IMR-90 (cell line): ENCODE measurements around the gene BCL2L11. TPM values are rescaled to one million over a fixed set of nuclear protein-coding genes. Genes with fewer than 3 reads are reported as not detected.

Experiments
- ATAC-seq: fragments of 200-7000 bp; cut with Tn5 transposase; 2 replicates; pipeline ENCODE4 v1.9.1; 2020; ENCODE audit warnings: low read depth, mild to moderate bottlenecking, moderate library complexity
- BruUV-seq: library from RNA; stranded (reverse); fragments of 400-500 nt; replicated peaks from 2 replicates; lab custom pipeline; 2021; lab: Mats Ljungman, UMichigan
- CTCF ChIA-PET: fragments of 300-600 bp; formaldehyde crosslinking; extraction: SDS; loops from one replicate; lab custom pipeline; 2021; ENCODE audit warnings: antibody characterized with exemption; lab: Yijun Ruan, JAX
- POLR2A ChIA-PET: fragments of 300-600 bp; sonication (Branson Sonifier 250); formaldehyde crosslinking; loops from one replicate; lab custom pipeline; 2022; ENCODE audit warnings: antibody characterized with exemption; ENCODE audit not compliant: unreplicated experiment; lab: Charles Lee
- DNase-seq: peaks from one replicate; pipeline ENCODE4 v3.0.0; 2013
- H2AFZ ChIP-seq: replicated peaks from 2 replicates; pipeline ENCODE3; 2013; ENCODE audit warnings: low read length, mild to moderate bottlenecking; ENCODE audit not compliant: poor library complexity
- H2AK5ac ChIP-seq: 2 replicates; pipeline ENCODE4 v1.6.1; 2013; ENCODE audit warnings: low read depth, low read length, inconsistent platforms
- H2AK9ac ChIP-seq: replicated peaks from 2 replicates; pipeline ENCODE3; 2013; ENCODE audit warnings: mild to moderate bottlenecking, low read depth, low read length, moderate library complexity; ENCODE audit not compliant: poor library complexity
- H2BK120ac ChIP-seq: 2 replicates; pipeline ENCODE4 v1.6.1; 2013; ENCODE audit warnings: low read depth, low read length, inconsistent platforms
- H2BK15ac ChIP-seq: 3 replicates; pipeline ENCODE4 v1.6.1; 2013; ENCODE audit warnings: low read depth, low read length, inconsistent platforms
- H2BK20ac ChIP-seq: 2 replicates; pipeline ENCODE4 v1.6.1; 2013; ENCODE audit warnings: low read depth, mild to moderate bottlenecking, inconsistent platforms, low read length, moderate library complexity
- H2BK5ac ChIP-seq: 2 replicates; pipeline ENCODE4 v1.6.1; 2013; ENCODE audit warnings: mild to moderate bottlenecking, low read depth, low read length, inconsistent platforms; ENCODE audit not compliant: poor library complexity, severe bottlenecking
- H3K14ac ChIP-seq: replicated peaks from 2 replicates; pipeline ENCODE4 v1.6.1; 2013; ENCODE audit warnings: low read depth, low read length, inconsistent platforms
- H3K18ac ChIP-seq: 2 replicates; pipeline ENCODE4 v1.6.1; 2013; ENCODE audit warnings: low read depth, low read length, control low read depth
- H3K23ac ChIP-seq: 2 replicates; pipeline ENCODE4 v1.6.1; 2013; ENCODE audit warnings: low read depth, low read length, inconsistent platforms
- H3K27ac ChIP-seq: 2 replicates; pipeline ENCODE4 v1.5.1; 2013; ENCODE audit warnings: mild to moderate bottlenecking, control low read depth, low read length; ENCODE audit not compliant: insufficient read depth
- H3K27me3 ChIP-seq: 2 replicates; pipeline ENCODE4 v1.6.1; 2013; ENCODE audit warnings: low read length; ENCODE audit not compliant: control insufficient read depth, insufficient read depth
- H3K36me3 ChIP-seq: 2 replicates; pipeline ENCODE4 v1.6.1; 2013; ENCODE audit warnings: low read length, mixed read lengths; ENCODE audit not compliant: control insufficient read depth, insufficient read depth
- H3K4ac ChIP-seq: 2 replicates; pipeline ENCODE4 v1.6.1; 2013; ENCODE audit warnings: low read depth, low read length, inconsistent platforms
- H3K4me1 ChIP-seq: 2 replicates; pipeline ENCODE4 v1.6.1; 2013; ENCODE audit warnings: low read length, mixed read lengths; ENCODE audit not compliant: control insufficient read depth, insufficient read depth
- H3K4me2 ChIP-seq: 2 replicates; pipeline ENCODE4 v1.6.1; 2013; ENCODE audit warnings: low read depth, mild to moderate bottlenecking, control low read depth, low read length, moderate library complexity
- H3K4me3 ChIP-seq: 2 replicates; pipeline ENCODE4 v1.5.1; 2013; ENCODE audit warnings: low read depth, mild to moderate bottlenecking, control low read depth, low read length, moderate library complexity; ENCODE audit not compliant: insufficient read depth
- H3K56ac ChIP-seq: 2 replicates; pipeline ENCODE4 v1.6.1; 2013; ENCODE audit warnings: low read length, inconsistent platforms; ENCODE audit not compliant: insufficient read depth; ENCODE audit errors: extremely low read depth
- H3K79me1 ChIP-seq, 2 experiments: 2 replicates each; pipeline ENCODE4 v1.6.1; 2013; ENCODE audit warnings: low read length in 2 of 2, inconsistent platforms in 1 of 2, low read depth in 1 of 2
- H3K9ac ChIP-seq: 2 replicates; pipeline ENCODE4 v1.6.1; 2013; ENCODE audit warnings: low read depth, low read length, control low read depth
- H3K9me1 ChIP-seq: 2 replicates; pipeline ENCODE4 v1.6.1; 2013; ENCODE audit warnings: low read length, inconsistent platforms; ENCODE audit not compliant: insufficient read depth
- H3K9me3 ChIP-seq: 2 replicates; pipeline ENCODE4 v1.6.1; 2013; ENCODE audit warnings: low read length; ENCODE audit not compliant: control insufficient read depth, insufficient read depth
- H4K20me1 ChIP-seq: 2 replicates; pipeline ENCODE4 v1.6.1; 2013; ENCODE audit warnings: low read length, inconsistent platforms; ENCODE audit not compliant: insufficient read depth
- H4K5ac ChIP-seq: 2 replicates; pipeline ENCODE4 v1.6.1; 2013; ENCODE audit warnings: mild to moderate bottlenecking, low read depth, low read length, control low read depth
- H4K8ac ChIP-seq, 2 experiments: 2 replicates each; pipeline ENCODE4 v1.6.1; 2013; ENCODE audit warnings: low read depth in 2 of 2, low read length in 2 of 2, control low read depth in 1 of 2, inconsistent platforms in 1 of 2
- H4K91ac ChIP-seq: 2 replicates; pipeline ENCODE4 v1.6.1; 2013; ENCODE audit warnings: low read depth, low read length, inconsistent platforms; ENCODE audit not compliant: insufficient read depth
- BHLHE40 ChIP-seq: fragments of 150-350 bp; IDR thresholded peaks from 2 replicates; pipeline ENCODE4 v1.6.1; 2016; ENCODE audit warnings: mild to moderate bottlenecking, low read depth, low read length
- CEBPB ChIP-seq: IDR thresholded peaks from 2 replicates; pipeline ENCODE4 v1.6.1; 2012; ENCODE audit warnings: low read depth, low read length, improper control_type of control experiment
- CHD1 ChIP-seq: IDR thresholded peaks from 2 replicates; pipeline ENCODE4 v1.6.1; 2012; ENCODE audit warnings: low read depth, low read length, improper control_type of control experiment
- CTCF ChIP-seq: conservative IDR thresholded peaks from 2 replicates; pipeline ENCODE4 v1.5.1; 2012; ENCODE audit warnings: mild to moderate bottlenecking, low read depth, low read length, improper control_type of control experiment
- ELK1 ChIP-seq: fragments of 150-350 bp; IDR thresholded peaks from 2 replicates; pipeline ENCODE4 v1.6.1; 2016; ENCODE audit warnings: low read depth, mild to moderate bottlenecking, low read length, moderate library complexity, borderline replicate concordance
- FOS ChIP-seq: fragments of 150-350 bp; IDR thresholded peaks from 2 replicates; pipeline ENCODE4 v1.6.1; 2016; ENCODE audit warnings: low read depth, low read length
- MAFK ChIP-seq: IDR thresholded peaks from 2 replicates; pipeline ENCODE4 v1.6.1; 2012; ENCODE audit warnings: low read depth, low read length, improper control_type of control experiment
- MAZ ChIP-seq: IDR thresholded peaks from 2 replicates; pipeline ENCODE4 v1.6.1; 2012; ENCODE audit warnings: low read depth, mild to moderate bottlenecking, low read length, improper control_type of control experiment, moderate library complexity, borderline replicate concordance
- MXI1 ChIP-seq: IDR thresholded peaks from 2 replicates; pipeline ENCODE4 v1.6.1; 2012; ENCODE audit warnings: low read depth, mild to moderate bottlenecking, low read length, moderate library complexity, borderline replicate concordance
- NFE2L2 ChIP-seq: fragments of 150-350 bp; IDR thresholded peaks from 2 replicates; pipeline ENCODE4 v1.6.1; 2016; ENCODE audit warnings: low read depth, mild to moderate bottlenecking, low read length
- POLR2A ChIP-seq: IDR thresholded peaks from 2 replicates; pipeline ENCODE4 v1.6.1; 2012; ENCODE audit warnings: mild to moderate bottlenecking, low read depth, low read length
- RAD21 ChIP-seq: IDR thresholded peaks from 2 replicates; pipeline ENCODE4 v1.6.1; 2012; ENCODE audit warnings: low read length, improper control_type of control experiment
- RCOR1 ChIP-seq: IDR thresholded peaks from 2 replicates; pipeline ENCODE4 v1.6.1; 2012; ENCODE audit warnings: mild to moderate bottlenecking, low read length, improper control_type of control experiment; ENCODE audit not compliant: insufficient replicate concordance
- RFX5 ChIP-seq: IDR thresholded peaks from 2 replicates; pipeline ENCODE4 v1.8.0; 2012; ENCODE audit warnings: low read depth, mild to moderate bottlenecking, low read length, moderate library complexity
- SMC3 ChIP-seq: fragments of 150-350 bp; IDR thresholded peaks from 2 replicates; pipeline ENCODE4 v1.6.1; 2016; ENCODE audit warnings: low read depth, mild to moderate bottlenecking, antibody characterized with exemption, low read length, moderate library complexity
- USF2 ChIP-seq: fragments of 150-350 bp; IDR thresholded peaks from 2 replicates; pipeline ENCODE4 v1.6.1; 2017; ENCODE audit warnings: mild to moderate bottlenecking, antibody characterized with exemption, low read length, low read depth
- WGBS, 2 experiments: methylation state at CpG; one replicate each; pipeline versions ENCODE4 v1.1.5 to v1.1.7; 2013; ENCODE audit warnings: missing lambda C conversion rate in 2 of 2; ENCODE audit not compliant: insufficient read length in 1 of 2; ENCODE audit errors: extremely low coverage in 2 of 2; 5-methylcytosine and 5-hydroxymethylcytosine counted together
- dilution Hi-C: fragments of 300-500 bp; cut with HindIII; formaldehyde crosslinking; loops from one replicate; pipeline ENCODE4 v1.14.3; 2018; ENCODE audit warnings: low sequenced_read_pairs; ENCODE audit not compliant: unreplicated experiment
- in situ Hi-C: fragments of 300-500 bp; cut with MboI; formaldehyde crosslinking; loops from 3 replicates; pipeline ENCODE4 v1.14.3; 2019; ENCODE audit warnings: low sequenced_read_pairs, inconsistent platforms, mixed read lengths
- intact Hi-C: fragments of 100-400 bp; cut with micrococcal nuclease; formaldehyde crosslinking; loops from 2 replicates; pipeline ENCODE4 v1.10.0; 2022
- polyA plus RNA-seq, 3 experiments: library from polyadenylated mRNA; depleted of rRNA; stranded (reverse); fragments of >200 nt; gene quantifications; 2 replicates each; pipeline ENCODE4 v1.2.3, GENCODE V29; 2012; ENCODE audit warnings: low replicate concordance in 1 of 3
- total RNA-seq: library from RNA; depleted of rRNA; stranded (reverse); fragments of >200 nt; gene quantifications from 2 replicates; pipeline ENCODE4 v1.2.3, GENCODE V29; 2012

Gene BCL2L11
- total and polyA plus RNA-seq, 2 of the 4 experiments (the other 2 are of a cell fraction), result 1.1 to 1.7 TPM

GRCh38 chr2:111169268-111169667 lies 48.6 kb downstream of the BCL2L11 start:
- WGBS, 2 experiments, result no CpG with 5 or more reads among the region's 2 CpGs
- dilution Hi-C loops, result no loop called here

More at GRCh38 chr2:111169268-111169667, 48.6 kb downstream of the BCL2L11 start:
- Histone ChIP-seq H3K9ac (no peak overlapping the region), H3K4me1 (peaks cover 7% of the 10 kb centered on the region), H2AFZ (no peak overlapping the region), H3K18ac (no peak overlapping the region), H3K36me3 (peaks cover 11% of the 10 kb centered on the region; the same call in 1 of the 2 replicates), H2BK120ac (peak overlapping the region; percentile 13; the same call in 1 of the 2 replicates), H2BK15ac (no peak overlapping the region), H4K5ac (no peak overlapping the region), H3K23ac (no peak overlapping the region; the same call in 1 of the 2 replicates), H3K9me1 (peaks cover 7% of the 10 kb centered on the region), H2BK20ac (peak overlapping the region; percentile 25; the same call in 1 of the 2 replicates), H3K27ac (no peak overlapping the region), H3K79me1 (no peaks in the 10 kb centered on the region; a peak in 1 of 4 replicates), H3K4ac (peak overlapping the region; percentile 35; the same call in 1 of the 2 replicates), H4K20me1 (peaks cover 6% of the 10 kb centered on the region), H2AK9ac (peak overlapping the region; percentile 37), H3K27me3 (peaks cover 28% of the 10 kb centered on the region), H4K91ac (no peak overlapping the region), H3K4me3 (no peak overlapping the region), H3K14ac (no peak overlapping the region), H2BK5ac (no peak overlapping the region), H3K9me3 (no peaks in the 10 kb centered on the region), H3K56ac (no peak overlapping the region), H4K8ac (no peak overlapping the region), H2AK5ac (no peak overlapping the region), H3K4me2 (no peak overlapping the region)
- ChIA-PET POLR2A (no interaction called here), CTCF (no interaction called here)
- BruUV-seq, result no TSS peak
- ATAC-seq (no peak), DNase-seq (no peak)
- no peak for TF ChIP-seq CTCF
- TF ChIP-seq RAD21, result no peak
- TF ChIP-seq RFX5, result no peak
- TF ChIP-seq RCOR1, result no peak
- no peak for TF ChIP-seq BHLHE40
- TF ChIP-seq ELK1, result no peak
- TF ChIP-seq MAZ, result no peak
- TF ChIP-seq POLR2A, result no peak
- TF ChIP-seq USF2, result no peak
- no peak for TF ChIP-seq CHD1
- TF ChIP-seq SMC3, result no peak
- TF ChIP-seq CEBPB, result no peak
- TF ChIP-seq FOS, result no peak
- TF ChIP-seq MAFK, result no peak
- no peak for TF ChIP-seq NFE2L2
- TF ChIP-seq MXI1, result no peak
- in situ Hi-C loops (no loop called here), intact Hi-C loops (no loop called here)
